ENCODE measurements around the gene SELENON. TPM values are rescaled to one million over a fixed set of nuclear protein-coding genes. Genes with fewer than 3 reads are reported as not detected.

SELENON gene
- total RNA-seq, 1 experiment from 2014 or later, result 21.8 TPM

DNA sequence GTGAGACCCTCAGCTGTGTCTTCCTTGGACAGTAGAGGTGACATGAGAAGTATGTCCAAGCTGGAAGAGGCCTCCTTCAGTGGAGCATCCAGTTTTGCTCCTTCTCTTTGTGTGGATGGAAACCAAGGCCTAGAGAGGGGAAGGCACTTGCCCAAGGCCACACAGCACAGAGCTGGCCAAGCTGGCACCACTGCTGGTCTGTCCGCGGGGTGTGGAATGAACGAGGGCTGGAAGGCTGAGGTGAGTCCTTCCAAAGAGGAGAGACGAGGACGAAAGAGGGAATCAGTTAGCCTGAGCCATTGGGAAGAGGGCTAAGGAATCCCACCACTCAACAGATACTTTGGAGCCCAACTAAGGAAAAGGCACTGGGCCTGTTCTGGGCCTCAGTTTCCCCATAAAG lies 27.8 kb upstream of the SELENON start:
- no peaks in the 10 kb centered on the region for H3K9me3 Mint-ChIP-seq (ENCODE audit: unreplicated experiment)

DNA sequence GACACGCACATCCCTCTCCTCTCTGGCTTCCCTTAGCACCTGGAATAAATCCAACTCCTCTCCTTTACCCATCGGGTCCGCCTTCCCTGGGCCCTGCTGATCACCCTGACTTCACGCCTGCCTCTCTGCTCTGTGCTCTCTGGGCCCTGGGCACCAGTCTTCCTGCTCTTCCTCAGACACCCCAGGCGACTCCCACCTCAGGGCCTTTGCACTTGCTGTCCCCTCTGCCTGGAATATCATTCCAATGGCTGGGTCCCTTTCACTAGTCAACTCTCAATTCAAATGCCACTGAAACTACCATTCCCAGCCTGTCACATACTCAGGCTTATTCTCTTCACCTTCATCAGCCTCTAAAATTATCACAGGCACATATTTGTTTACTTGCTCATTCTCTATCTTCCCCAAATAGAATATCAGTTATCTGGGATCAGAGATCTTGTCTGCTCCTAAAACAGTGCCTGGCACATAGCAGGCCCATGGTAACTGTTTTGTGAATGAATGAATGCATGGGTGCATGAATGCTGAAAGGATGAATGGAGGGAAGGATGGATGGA lies 27.2 kb upstream of the SELENON start:
- Mint-ChIP-seq H3K27ac (ENCODE audit: low read depth, unreplicated experiment) (no peak overlapping the region), H3K4me1 (ENCODE audit: insufficient read depth, unreplicated experiment) (peaks cover 6% of the 10 kb centered on the region)

More for the DNA sequence above, 27.8 kb upstream of the SELENON start:
- no peaks in the 10 kb centered on the region for H3K27me3 Mint-ChIP-seq (ENCODE audit: insufficient read depth, unreplicated experiment)
- H3K27ac Mint-ChIP-seq (ENCODE audit: low read depth, unreplicated experiment), result no peak overlapping the region
- BruUV-seq (replicated peaks), result no TSS peak
- H3K36me3 Mint-ChIP-seq (ENCODE audit: insufficient read depth, unreplicated experiment), result no peaks in the 10 kb centered on the region
- intact Hi-C loops (cut with micrococcal nuclease), result no loop called here
- no peak overlapping the region for H3K4me3 Mint-ChIP-seq (ENCODE audit: unreplicated experiment)
- TF ChIP-seq, protein P1, sequence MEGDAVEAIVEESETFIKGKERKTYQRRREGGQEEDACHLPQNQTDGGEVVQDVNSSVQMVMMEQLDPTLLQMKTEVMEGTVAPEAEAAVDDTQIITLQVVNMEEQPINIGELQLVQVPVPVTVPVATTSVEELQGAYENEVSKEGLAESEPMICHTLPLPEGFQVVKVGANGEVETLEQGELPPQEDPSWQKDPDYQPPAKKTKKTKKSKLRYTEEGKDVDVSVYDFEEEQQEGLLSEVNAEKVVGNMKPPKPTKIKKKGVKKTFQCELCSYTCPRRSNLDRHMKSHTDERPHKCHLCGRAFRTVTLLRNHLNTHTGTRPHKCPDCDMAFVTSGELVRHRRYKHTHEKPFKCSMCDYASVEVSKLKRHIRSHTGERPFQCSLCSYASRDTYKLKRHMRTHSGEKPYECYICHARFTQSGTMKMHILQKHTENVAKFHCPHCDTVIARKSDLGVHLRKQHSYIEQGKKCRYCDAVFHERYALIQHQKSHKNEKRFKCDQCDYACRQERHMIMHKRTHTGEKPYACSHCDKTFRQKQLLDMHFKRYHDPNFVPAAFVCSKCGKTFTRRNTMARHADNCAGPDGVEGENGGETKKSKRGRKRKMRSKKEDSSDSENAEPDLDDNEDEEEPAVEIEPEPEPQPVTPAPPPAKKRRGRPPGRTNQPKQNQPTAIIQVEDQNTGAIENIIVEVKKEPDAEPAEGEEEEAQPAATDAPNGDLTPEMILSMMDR (IDR thresholded peaks at IDR 0.05; ENCODE audit: unreplicated experiment), result no peak
- peaks cover 6% of the 10 kb centered on the region for H3K4me1 Mint-ChIP-seq (ENCODE audit: insufficient read depth, unreplicated experiment)
- DNase-seq (ENCODE audit: unreplicated experiment), result no peak
- CTCF ChIA-PET, result interaction anchor here (1.3 kb wide), 1 partner anchor 21 kb away, joined by 4 read pairs; no protein-coding TSS in a partner anchor
- POLR2A ChIA-PET, result no interaction called here

DNA sequence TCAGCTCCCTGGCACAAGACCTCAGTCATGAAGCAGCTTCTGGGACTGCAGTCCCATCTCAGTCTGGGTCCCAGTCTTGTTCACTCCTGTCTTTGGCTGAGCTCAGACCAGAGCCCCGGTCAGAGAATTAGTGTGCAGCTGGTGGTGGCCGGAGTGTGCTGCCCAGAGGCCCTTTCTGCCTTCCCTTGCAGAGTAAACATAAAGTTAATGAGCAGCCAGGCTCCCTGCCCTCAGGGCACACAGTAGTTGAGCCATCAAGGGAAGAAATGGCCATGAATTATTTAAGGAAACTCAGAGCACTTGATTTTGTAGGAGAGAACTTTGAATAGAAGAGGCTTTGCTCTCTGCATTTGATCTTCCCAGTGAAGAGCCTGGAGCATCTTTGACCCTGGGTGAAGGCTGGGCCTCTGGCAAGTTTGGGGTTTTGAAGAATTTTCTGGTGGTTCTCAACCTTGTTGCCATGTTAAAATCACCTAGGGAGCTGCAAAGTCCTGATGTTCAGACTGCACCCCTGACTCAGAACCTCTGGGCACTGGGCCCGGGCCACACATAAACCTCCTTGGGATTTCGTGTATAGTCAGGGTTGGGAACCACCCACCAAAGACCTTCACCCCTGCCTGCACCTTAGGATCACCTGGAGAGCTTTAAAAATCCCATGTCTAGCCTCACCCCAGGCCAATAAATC lies 26.4 kb upstream of the SELENON start:
- ChIA-PET CTCF (interaction anchor here (0.7 to 0.9 kb wide), 3 partner anchors 22 to 556 kb away, joined by 3 to 5 read pairs (median 3); no protein-coding TSS in a partner anchor), POLR2A (interaction anchor here (0.7 to 1.4 kb wide), 3 partner anchors 46 to 541 kb away, joined by 3 to 5 read pairs (median 4); partner anchors contain the start of genes MTFR1L and SYF2)
- intact Hi-C loops (cut with micrococcal nuclease), result no loop called here
- Mint-ChIP-seq H3K27me3 (ENCODE audit: insufficient read depth, unreplicated experiment) (no peaks in the 10 kb centered on the region), H3K4me1 (ENCODE audit: insufficient read depth, unreplicated experiment) (peaks cover 6% of the 10 kb centered on the region), H3K9me3 (ENCODE audit: unreplicated experiment) (no peaks in the 10 kb centered on the region), H3K36me3 (ENCODE audit: insufficient read depth, unreplicated experiment) (no peaks in the 10 kb centered on the region), H3K27ac (ENCODE audit: low read depth, unreplicated experiment) (no peak overlapping the region), H3K4me3 (ENCODE audit: unreplicated experiment) (no peak overlapping the region)
- peak; percentile 28 for DNase-seq (ENCODE audit: unreplicated experiment)
- TF ChIP-seq, protein P1 (IDR thresholded peaks at IDR 0.05; ENCODE audit: unreplicated experiment), result no peak
- BruUV-seq (replicated peaks), result no TSS peak

More for the DNA sequence above, 27.2 kb upstream of the SELENON start:
- H3K9me3 Mint-ChIP-seq (ENCODE audit: unreplicated experiment), result no peaks in the 10 kb centered on the region
- POLR2A ChIA-PET, result no interaction called here
- TF ChIP-seq, protein P1 (IDR thresholded peaks at IDR 0.05; ENCODE audit: unreplicated experiment), result no peak
- H3K27me3 Mint-ChIP-seq (ENCODE audit: insufficient read depth, unreplicated experiment), result no peaks in the 10 kb centered on the region
- H3K36me3 Mint-ChIP-seq (ENCODE audit: insufficient read depth, unreplicated experiment), result no peaks in the 10 kb centered on the region
- H3K4me3 Mint-ChIP-seq (ENCODE audit: unreplicated experiment), result no peak overlapping the region
- intact Hi-C loops (cut with micrococcal nuclease), result no loop called here
- CTCF ChIA-PET, result interaction anchor here (0.7 to 1.3 kb wide), 2 partner anchors 21 to 555 kb away, joined by 3 to 4 read pairs; no protein-coding TSS in a partner anchor
- BruUV-seq (replicated peaks), result no TSS peak
- DNase-seq (ENCODE audit: unreplicated experiment), result no peak

DNA sequence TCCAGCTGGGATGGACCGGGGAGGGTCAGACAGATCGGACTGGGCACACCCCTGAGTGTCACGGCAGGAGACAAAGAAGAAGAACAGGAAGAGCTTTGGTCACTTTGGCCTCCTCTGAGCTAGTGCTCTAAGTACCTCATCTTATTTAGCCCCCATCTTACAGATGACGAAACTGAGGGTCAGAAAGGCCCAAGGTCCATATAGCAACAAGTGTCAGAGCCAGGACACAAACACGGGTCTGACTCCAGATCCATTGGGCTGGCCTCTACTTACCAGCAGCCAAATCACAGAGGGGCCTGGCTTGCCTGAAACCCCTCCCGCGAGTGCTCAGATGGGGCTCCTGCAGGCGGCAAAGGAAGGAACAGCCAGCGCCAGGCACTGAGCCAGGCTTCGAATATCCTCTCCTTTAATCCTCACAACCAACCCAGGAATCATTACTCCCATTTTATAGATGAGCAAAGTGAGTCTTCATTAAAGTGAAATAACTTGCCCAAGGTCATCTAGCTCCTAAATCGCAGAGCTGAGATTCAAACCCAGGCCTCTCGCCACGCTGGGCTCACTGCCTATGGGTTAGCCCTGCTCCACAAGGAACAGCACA lies 25.7 kb upstream of the SELENON start:
- intact Hi-C loops (cut with micrococcal nuclease), result no loop called here
- H3K27me3 Mint-ChIP-seq (ENCODE audit: insufficient read depth, unreplicated experiment), result no peaks in the 10 kb centered on the region
- H3K4me3 Mint-ChIP-seq (ENCODE audit: unreplicated experiment), result no peak overlapping the region
- no peaks in the 10 kb centered on the region for H3K36me3 Mint-ChIP-seq (ENCODE audit: insufficient read depth, unreplicated experiment)
- BruUV-seq (replicated peaks), result no TSS peak
- DNase-seq (ENCODE audit: unreplicated experiment), result no peak
- no peak overlapping the region for H3K27ac Mint-ChIP-seq (ENCODE audit: low read depth, unreplicated experiment)
- no peaks in the 10 kb centered on the region for H3K9me3 Mint-ChIP-seq (ENCODE audit: unreplicated experiment)
- CTCF ChIA-PET, result interaction anchor here (0.8 to 0.9 kb wide), 2 partner anchors 21 to 254 kb away, joined by 3 to 5 read pairs; no protein-coding TSS in a partner anchor
- TF ChIP-seq, protein P1 (IDR thresholded peaks at IDR 0.05; ENCODE audit: unreplicated experiment), result no peak
- POLR2A ChIA-PET, result interaction anchor here (0.9 to 1.4 kb wide), 2 partner anchors 45 to 79 kb away, joined by 3 to 4 read pairs; partner anchors contain the start of gene MTFR1L
- H3K4me1 Mint-ChIP-seq (ENCODE audit: insufficient read depth, unreplicated experiment), result peaks cover 6% of the 10 kb centered on the region
